PFSK-1 (cell line): Measurements from ENCODE around the gene PUS10.

Experiments used
- FOXP2 ChIP-seq: optimal IDR thresholded peaks from 2 replicates; pipeline ENCODE3; 2011; ENCODE audit warnings: borderline replicate concordance, control low read depth, inconsistent platforms; ENCODE audit not compliant: insufficient read depth; ENCODE audit errors: extremely low read length, extremely low read depth
- POLR2AphosphoS5 ChIP-seq: IDR thresholded peaks from 2 replicates; pipeline ENCODE4 v1.6.1; 2012; ENCODE audit warnings: low read depth, mild to moderate bottlenecking, control low read depth, low read length, moderate library complexity
- TAF1 ChIP-seq: IDR thresholded peaks from 2 replicates; pipeline ENCODE4 v1.6.1; 2012; ENCODE audit warnings: low read length, control low read depth, borderline replicate concordance; ENCODE audit not compliant: insufficient read depth
- TF ChIP-seq, protein P1 (sequence below), 2 experiments: IDR thresholded peaks; 2 replicates each; pipeline versions ENCODE4 v1.6.1 to v1.8.0; 2011 to 2012; ENCODE audit warnings: low read depth in 2 of 2, low read length in 2 of 2, control low read depth in 1 of 2, inconsistent platforms in 1 of 2, mild to moderate bottlenecking in 1 of 2, moderate library complexity in 1 of 2; ENCODE audit not compliant: insufficient read depth in 1 of 2

DNA sequence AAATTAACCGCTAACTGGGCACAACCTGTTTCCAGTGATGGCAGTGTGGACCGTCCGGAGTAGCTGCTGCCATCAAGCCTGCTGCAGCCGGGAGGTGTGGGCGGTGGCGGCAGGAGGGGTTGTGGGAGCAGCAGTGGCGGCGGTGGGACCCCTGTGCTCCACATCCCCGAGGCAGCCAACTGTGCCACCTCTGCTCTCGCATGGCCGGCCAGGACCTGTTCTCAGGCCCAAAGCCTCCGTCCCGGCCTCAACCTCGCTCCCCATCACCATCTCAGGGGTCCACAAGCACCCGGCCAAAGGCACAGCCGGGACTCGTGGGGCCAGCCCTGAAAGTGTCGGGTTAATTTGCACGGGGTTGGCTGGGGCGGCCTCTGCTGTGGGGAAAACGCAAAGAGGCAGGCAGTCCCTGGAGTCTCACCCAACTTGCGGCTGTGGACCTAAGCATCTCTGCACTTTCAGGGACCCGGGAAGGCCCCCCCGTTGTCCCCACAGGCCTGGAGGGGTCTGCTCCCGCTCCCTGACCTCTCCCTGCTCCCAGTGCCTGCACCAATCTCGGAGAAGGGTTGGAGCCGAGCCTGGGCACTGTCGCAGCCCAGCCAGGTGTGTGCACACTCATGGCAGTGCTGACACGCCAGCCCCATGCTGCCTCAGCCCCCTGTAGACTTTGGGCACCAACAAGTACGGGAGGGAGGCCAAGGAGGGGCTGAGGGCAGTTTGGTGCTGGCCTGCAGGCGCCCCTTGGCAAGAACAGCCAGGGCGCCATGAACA, 45.0 kb downstream of the PUS10 start:
- TF ChIP-seq POLR2AphosphoS5, result no peak
- no peak for TF ChIP-seq TAF1
- TF ChIP-seq, protein P1, sequence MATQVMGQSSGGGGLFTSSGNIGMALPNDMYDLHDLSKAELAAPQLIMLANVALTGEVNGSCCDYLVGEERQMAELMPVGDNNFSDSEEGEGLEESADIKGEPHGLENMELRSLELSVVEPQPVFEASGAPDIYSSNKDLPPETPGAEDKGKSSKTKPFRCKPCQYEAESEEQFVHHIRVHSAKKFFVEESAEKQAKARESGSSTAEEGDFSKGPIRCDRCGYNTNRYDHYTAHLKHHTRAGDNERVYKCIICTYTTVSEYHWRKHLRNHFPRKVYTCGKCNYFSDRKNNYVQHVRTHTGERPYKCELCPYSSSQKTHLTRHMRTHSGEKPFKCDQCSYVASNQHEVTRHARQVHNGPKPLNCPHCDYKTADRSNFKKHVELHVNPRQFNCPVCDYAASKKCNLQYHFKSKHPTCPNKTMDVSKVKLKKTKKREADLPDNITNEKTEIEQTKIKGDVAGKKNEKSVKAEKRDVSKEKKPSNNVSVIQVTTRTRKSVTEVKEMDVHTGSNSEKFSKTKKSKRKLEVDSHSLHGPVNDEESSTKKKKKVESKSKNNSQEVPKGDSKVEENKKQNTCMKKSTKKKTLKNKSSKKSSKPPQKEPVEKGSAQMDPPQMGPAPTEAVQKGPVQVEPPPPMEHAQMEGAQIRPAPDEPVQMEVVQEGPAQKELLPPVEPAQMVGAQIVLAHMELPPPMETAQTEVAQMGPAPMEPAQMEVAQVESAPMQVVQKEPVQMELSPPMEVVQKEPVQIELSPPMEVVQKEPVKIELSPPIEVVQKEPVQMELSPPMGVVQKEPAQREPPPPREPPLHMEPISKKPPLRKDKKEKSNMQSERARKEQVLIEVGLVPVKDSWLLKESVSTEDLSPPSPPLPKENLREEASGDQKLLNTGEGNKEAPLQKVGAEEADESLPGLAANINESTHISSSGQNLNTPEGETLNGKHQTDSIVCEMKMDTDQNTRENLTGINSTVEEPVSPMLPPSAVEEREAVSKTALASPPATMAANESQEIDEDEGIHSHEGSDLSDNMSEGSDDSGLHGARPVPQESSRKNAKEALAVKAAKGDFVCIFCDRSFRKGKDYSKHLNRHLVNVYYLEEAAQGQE (IDR thresholded peaks at IDR 0.05; ENCODE audit: insufficient read depth in 1 of 2, low read depth in 2 of 2, low read length in 2 of 2), result no peak
- no peak for TF ChIP-seq FOXP2
